T-helper 1 cell (primary cell): Measurements from ENCODE around the gene KNSTRN.
A peak's percentile ranks its signal among the peaks of the same experiment; 100 is the strongest.

Experiments
- DNase-seq, 5 donors: peaks; one replicate each; pipeline ENCODE4 v3.0.0-alpha.2; 2012 to 2020

Gene KNSTRN

GRCh38 chr15:40405501-40406381 lies 23.2 kb downstream of the KNSTRN start, which contains the start of gene IVD:
IVD (plus strand) TSS chr15:40405795; CDS start chr15:40405828, 33 bp downstream.
- DNase-seq: peak; percentile 57 to 88 (median 76)

DNA sequence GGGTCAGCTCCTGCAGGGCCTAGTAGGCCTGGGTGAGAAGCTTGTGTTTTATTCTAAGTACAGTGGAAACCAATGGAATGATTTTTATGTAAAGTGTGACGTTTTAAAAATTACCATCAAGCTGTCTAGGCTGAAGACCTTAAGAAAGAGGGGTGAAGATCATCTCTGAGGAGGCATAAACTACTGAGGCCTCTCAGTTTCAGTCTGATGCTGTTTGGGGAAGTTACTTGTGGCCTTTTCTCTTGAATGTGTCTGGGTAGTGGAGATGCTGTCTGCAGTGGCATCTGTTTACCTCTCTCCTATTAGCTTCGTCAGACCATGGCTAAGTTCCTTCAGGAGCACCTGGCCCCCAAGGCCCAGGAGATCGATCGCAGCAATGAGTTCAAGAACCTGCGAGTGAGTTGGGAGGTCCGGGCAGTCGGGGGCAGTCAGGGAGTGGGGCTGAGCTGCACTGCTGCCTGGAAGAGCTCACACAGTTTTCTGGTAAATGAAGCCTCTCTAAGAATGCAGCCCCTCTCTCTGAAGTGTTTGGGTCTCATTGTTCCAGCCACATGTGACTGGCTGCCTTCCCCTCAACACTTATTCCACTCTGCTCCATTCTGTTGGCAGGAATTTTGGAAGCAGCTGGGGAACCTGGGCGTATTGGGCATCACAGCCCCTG lies 24.9 kb downstream of the KNSTRN start:
- DNase-seq: no peak

DNA sequence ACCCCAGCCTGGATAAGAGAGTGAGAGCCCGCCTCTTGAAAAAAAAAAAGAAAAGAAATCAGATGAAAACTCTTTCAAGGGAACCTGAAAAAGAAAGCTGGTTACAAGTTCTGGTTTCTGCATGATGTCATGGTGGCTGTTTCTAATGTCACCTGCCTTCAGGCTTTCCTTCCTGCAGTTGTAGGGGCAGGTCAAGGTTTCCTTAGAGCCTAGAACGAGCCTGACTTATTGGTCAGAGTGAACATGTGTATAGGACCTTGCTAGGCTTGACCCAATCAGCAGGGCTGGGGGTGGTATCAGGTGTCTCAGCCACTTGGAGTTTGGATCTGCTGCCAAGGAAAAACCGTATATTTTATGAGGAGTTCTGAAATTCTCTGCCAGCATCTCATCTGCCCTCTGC lies 26.8 kb downstream of the KNSTRN start:
- peak in 1 of 5 donors; percentile 35 for DNase-seq

GRCh38 chr15:40410476-40410875 lies 28.0 kb downstream of the KNSTRN start:
- no peak for DNase-seq

DNA sequence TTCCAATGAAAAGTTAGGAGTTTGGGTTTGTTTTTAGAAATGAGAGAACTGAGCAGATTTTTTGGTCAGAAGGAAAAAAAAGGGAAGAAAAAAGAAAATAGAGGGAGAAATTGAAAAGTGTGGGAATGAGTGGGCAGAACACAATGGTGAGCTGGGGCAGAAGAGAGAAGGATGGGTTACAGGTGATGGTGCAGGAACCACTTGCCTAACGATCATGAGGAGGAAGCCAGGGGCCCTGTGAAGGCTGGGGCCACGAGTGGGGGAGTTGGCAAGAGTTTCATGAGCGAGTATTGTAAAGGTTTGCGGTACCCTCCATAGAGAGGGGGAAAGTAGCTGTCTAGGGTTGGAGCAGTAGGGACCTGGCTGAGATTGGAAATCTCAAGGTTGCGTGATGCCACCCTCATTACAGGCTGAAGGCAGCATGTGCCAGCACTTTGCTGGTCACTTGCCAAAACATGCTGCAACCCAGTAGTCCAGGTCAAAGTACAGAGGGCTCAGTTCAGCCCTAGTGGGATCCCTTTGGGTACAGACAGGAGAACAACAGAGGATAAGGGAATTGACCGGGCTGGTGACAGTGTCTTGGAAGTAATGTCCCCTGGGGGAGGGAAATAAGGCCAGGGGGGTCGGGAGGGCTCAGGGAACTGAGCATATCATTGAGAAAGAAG lies 29.7 kb downstream of the KNSTRN start:
- no peak for DNase-seq

DNA sequence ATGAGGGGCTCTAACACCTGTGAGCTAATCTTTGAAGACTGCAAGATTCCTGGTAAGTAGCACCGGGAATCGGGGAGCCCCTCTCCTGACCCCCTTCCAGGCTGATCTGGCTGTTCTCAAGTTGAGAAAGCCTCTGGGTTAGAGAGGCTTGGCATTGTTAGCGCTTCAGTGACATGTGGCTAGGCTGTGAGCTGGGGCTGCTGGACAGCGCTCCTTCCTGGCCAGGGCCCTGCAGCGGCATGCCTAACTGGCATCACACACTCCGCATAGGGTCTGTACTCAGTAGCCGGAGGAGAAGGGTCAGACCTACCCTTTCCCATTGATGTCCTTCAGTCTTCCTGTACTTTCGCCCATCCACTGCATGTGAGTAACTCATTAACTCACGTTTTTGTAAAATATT lies 30.5 kb downstream of the KNSTRN start:
- DNase-seq: no peak

GRCh38 chr15:40414816-40415215 lies 32.3 kb downstream of the KNSTRN start:
- no peak for DNase-seq

GRCh38 chr15:40415226-40415625 lies 32.7 kb downstream of the KNSTRN start:
- no peak for DNase-seq

- DNase-seq: no peak
These were observed 33.5 kb downstream of the KNSTRN start for GRCh38 chr15:40416056-40416455.

- no peak for DNase-seq
These were observed 35.6 kb downstream of the KNSTRN start for GRCh38 chr15:40418126-40418525.

DNA sequence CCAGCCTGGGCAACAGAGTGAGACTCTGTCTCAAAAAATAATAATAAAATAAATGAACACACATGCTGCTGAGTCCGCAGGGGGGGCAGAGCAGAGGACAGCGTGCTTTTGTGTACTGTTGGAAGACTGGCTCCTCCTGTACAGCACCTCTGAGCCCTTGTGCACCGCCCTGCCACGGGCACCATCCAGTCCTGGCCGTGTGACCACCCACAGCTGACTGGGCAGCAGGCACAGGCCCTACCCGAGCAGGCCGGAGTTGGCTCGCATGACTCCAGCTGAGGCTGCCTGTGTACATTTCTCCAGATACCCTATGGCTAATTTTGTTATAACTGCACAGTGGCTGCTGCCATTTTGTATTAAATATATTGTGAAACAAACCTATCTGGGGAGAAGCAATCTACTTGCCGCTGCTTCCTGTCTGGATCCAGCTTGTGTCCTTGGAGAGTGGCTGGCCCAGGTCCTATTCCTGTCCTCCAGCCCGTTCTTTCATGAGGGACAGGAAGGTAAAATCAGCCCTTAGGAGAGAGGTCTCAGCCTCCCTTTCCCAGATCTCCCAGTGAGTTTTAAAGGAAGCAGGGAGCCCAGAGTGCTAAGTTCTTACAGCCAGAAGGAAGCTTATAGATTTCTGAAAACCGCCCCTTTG lies 37.7 kb downstream of the KNSTRN start:
- no peak for DNase-seq

- DNase-seq: no peak
These were observed 38.3 kb downstream of the KNSTRN start for GRCh38 chr15:40420793-40421192.

- peak; percentile 46 to 75 (median 69) for DNase-seq
These were observed 39.0 kb downstream of the KNSTRN start for GRCh38 chr15:40421246-40422157.

- no peak for DNase-seq
These were observed 42.1 kb downstream of the KNSTRN start for GRCh38 chr15:40424483-40425115.

DNA sequence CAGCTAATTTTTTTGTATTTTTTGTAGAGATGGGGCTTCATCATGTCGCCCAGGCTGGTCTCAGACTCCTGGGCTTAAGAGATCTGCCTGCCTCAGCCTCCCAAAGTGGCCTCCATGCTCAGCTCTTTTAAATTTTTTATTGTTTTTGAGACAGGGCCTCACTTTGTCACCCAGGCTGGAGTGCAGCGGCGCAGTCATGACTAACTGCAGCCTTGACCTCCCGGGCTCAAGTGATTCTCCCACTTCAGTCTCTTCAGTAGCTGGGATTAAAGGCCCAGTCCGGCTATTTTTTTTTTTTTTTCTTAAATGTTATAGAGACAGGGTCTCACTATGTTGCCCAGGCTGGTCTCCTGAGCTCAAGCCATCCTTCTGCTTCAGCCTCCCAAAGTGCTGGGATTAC lies 43.2 kb downstream of the KNSTRN start:
- no peak for DNase-seq

GRCh38 chr15:40427188-40427587 lies 44.7 kb downstream of the KNSTRN start:
- no peak for DNase-seq

DNA sequence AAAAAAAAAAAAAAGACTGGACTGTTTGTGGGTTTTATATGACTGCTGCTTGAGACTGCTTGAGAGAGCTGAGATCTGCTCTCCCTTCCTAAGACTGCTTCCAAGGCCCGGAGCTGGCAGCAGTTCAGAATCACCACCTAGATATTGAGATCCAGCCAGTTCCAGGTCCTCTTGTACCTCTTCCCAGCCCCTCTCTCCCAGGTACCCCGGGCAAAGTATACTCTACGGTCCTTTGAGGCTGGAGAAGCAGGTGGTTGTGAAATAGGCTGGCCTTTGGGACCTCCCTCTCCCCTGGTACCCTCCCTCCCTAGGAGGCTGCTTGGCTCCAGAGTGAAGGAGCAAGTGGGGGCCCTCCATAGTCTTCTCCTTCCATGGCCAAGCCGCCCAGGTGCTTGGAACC lies 45.7 kb downstream of the KNSTRN start:
- no peak for DNase-seq

- DNase-seq: no peak
These were observed 46.7 kb downstream of the KNSTRN start for GRCh38 chr15:40429068-40429710.

DNA sequence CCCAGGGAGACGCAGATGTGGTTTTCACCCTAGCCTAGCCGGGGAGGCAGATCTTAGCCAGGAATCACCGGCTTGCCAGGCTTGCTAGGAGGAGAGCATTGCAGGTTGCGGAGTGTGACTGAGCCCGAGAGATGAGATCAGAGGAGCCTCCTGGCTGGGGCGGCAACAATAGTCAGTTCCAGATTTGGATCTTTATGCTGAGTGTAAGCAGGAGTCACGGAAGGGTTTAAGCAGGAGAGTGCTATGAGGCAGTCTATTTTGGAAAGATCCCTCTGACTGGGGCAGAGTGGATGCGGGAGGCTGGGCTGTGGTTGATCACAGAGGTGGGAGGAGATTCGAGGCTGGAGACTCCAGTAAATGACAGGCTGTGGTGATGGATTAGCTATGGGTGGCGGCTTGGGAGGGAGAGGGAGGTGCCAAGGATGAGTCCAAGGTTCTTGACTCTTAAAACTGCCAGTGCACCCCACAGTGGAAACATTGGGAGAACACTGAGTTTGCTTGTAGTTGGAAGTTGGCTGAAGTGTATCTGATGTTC lies 47.8 kb downstream of the KNSTRN start:
- no peak for DNase-seq

DNA sequence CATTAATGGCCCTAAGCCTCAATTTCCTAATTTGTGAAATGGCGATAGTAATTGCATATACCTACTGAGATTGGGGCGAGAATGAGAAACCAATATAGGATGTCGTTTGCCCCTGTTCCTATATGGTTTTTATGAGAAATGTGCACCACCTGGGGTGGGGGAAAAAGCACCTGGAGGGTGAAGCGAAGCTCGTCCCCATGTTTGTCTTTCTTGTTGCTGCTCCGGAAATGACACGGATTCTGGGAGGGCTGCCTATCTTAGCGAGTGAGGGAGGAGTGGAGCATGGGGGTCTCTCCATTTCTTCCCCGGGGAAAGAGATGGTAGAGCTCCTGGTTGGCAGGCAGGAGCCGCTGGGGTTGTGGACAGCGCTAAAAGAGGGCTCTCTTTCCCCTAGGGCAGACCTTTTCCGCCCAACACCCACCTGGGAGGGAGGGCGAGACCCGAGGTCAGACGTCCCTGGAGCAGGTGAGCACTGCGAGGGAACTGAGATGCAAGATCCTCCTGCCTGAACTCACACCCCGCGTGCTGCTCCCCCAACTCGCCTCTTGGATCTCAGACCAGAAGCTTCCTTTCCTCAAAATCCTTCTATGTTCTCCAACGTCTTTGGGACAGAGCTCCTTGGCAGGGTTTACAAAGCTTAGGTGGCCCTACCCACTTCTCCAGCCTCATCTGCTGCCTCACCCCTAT lies 52.6 kb downstream of the KNSTRN start:
- no peak for DNase-seq
